ENCODE measurements around the gene PTPN5. TPM values are rescaled to one million over a fixed set of nuclear protein-coding genes. Genes with fewer than 3 reads are reported as not detected.

Gene PTPN5
- total RNA-seq, 2 experiments from 2014 or later = not detected

- Histone ChIP-seq H3K4me1 (ENCODE audit: insufficient read depth, low read length, poor library complexity, severe bottlenecking) (no peaks in the 10 kb centered on the region), H3K79me2 (ENCODE audit: insufficient read depth, low read depth, low read length) (no peaks in the 10 kb centered on the region), H3K27ac (ENCODE audit: low read depth, low read length, poor library complexity, severe bottlenecking) (no peak overlapping the region), H3K4me2 (ENCODE audit: low read length) (no peak overlapping the region), H3K9me3 (ENCODE audit: low read length) (no peaks in the 10 kb centered on the region), H4K20me1 (ENCODE audit: insufficient read depth, low read length) (no peaks in the 10 kb centered on the region), H3K9me2 (ENCODE audit: insufficient read depth, low read length) (no peaks in the 10 kb centered on the region), H3K4me3 (ENCODE audit: low read depth, low read length, poor library complexity, severe bottlenecking) (no peak overlapping the region), H3K36me3 (ENCODE audit: insufficient read depth, low read length) (no peaks in the 10 kb centered on the region), H2AFZ (ENCODE audit: low read length) (no peak overlapping the region)
- intact Hi-C loops (cut with micrococcal nuclease; ENCODE audit: unreplicated experiment) = no loop called here
- no peak for DNase-seq (ENCODE audit: low spot score)
- POLR2A ChIA-PET = interaction anchor here (0.6 to 2.6 kb wide), 6 partner anchors 11 to 244 kb away, joined by 3 to 10 read pairs (median 4); no protein-coding TSS in a partner anchor
- no TSS peak for BruUV-seq (replicated peaks)
- TF ChIP-seq EZH2phosphoT487 (IDR thresholded peaks at IDR 0.05; ENCODE audit: borderline replicate concordance, low read depth, low read length) = no peak
- TF ChIP-seq CTCF (conservative IDR thresholded peaks at IDR 0.05; ENCODE audit: low read length) = no peak
- CTCF ChIA-PET (ENCODE audit: unreplicated experiment) = no interaction called here
Measured at GRCh38 chr11:18794956-18795355, 3.4 kb upstream of the PTPN5 start.

- H3K36me3 ChIP-seq (ENCODE audit: insufficient read depth, low read length) = no peaks in the 10 kb centered on the region
- intact Hi-C loops (cut with micrococcal nuclease; ENCODE audit: unreplicated experiment) = no loop called here
- no peak for DNase-seq (ENCODE audit: low spot score)
- no peaks in the 10 kb centered on the region for H3K9me3 ChIP-seq (ENCODE audit: low read length)
- ChIA-PET POLR2A (no interaction called here), CTCF (ENCODE audit: unreplicated experiment) (no interaction called here)
- H3K27ac ChIP-seq (ENCODE audit: low read depth, low read length, poor library complexity, severe bottlenecking) = no peak overlapping the region
- H3K4me2 ChIP-seq (ENCODE audit: low read length) = no peak overlapping the region
- BruUV-seq (replicated peaks) = no TSS peak
- no peak overlapping the region for H2AFZ ChIP-seq (ENCODE audit: low read length)
- H3K79me2 ChIP-seq (ENCODE audit: insufficient read depth, low read depth, low read length) = no peaks in the 10 kb centered on the region
- no peaks in the 10 kb centered on the region for H3K4me1 ChIP-seq (ENCODE audit: insufficient read depth, low read length, poor library complexity, severe bottlenecking)
- H3K4me3 ChIP-seq (ENCODE audit: low read depth, low read length, poor library complexity, severe bottlenecking) = no peak overlapping the region
- TF ChIP-seq CTCF (conservative IDR thresholded peaks at IDR 0.05; ENCODE audit: low read length) (no peak), EZH2phosphoT487 (IDR thresholded peaks at IDR 0.05; ENCODE audit: borderline replicate concordance, low read depth, low read length) (no peak)
- H4K20me1 ChIP-seq (ENCODE audit: insufficient read depth, low read length) = no peaks in the 10 kb centered on the region
- H3K9me2 ChIP-seq (ENCODE audit: insufficient read depth, low read length) = no peaks in the 10 kb centered on the region
Measured at GRCh38 chr11:18792827-18793226, 1.2 kb upstream of the PTPN5 start.

DNA sequence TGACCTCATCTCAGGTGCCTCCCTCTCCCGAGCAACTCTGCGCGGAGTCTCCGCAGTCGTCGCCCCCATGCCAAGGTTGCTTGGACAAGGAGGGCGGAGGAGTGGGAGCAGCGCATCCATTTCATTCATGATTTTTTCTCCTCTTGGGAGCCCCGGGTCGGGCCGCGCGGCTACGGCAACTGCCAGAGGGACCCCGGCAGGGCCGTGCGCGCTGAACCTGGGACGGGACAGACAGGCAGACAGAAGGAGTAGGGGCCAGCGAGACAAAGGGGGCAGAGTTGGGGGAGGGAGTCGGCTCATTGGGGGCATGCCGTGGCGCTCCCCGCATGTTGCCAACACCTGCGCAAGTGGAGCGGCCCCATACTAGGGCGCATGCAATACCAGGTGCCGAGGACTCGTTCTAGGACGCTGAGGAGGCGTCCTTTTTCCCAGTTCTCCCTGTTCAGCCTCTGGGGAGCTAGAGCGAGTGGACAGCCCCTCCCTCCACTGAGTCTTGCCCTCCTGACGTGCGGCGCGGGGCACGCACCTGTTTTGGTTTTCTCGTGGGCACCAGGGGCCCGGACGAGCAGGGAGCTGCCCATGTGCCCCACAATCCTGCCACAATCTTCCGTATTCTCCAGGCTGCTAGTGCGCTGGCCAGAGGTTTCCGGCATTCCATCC lies 501 bp upstream of the PTPN5 start:
- intact Hi-C loops (cut with micrococcal nuclease; ENCODE audit: unreplicated experiment) = no loop called here
- Histone ChIP-seq H3K27ac (ENCODE audit: low read depth, low read length, poor library complexity, severe bottlenecking) (no peak overlapping the region), H2AFZ (ENCODE audit: low read length) (no peak overlapping the region), H3K4me1 (ENCODE audit: insufficient read depth, low read length, poor library complexity, severe bottlenecking) (no peaks in the 10 kb centered on the region), H3K79me2 (ENCODE audit: insufficient read depth, low read depth, low read length) (no peaks in the 10 kb centered on the region), H3K9me2 (ENCODE audit: insufficient read depth, low read length) (no peaks in the 10 kb centered on the region), H4K20me1 (ENCODE audit: insufficient read depth, low read length) (no peaks in the 10 kb centered on the region), H3K4me2 (ENCODE audit: low read length) (no peak overlapping the region), H3K36me3 (ENCODE audit: insufficient read depth, low read length) (no peaks in the 10 kb centered on the region), H3K9me3 (ENCODE audit: low read length) (no peaks in the 10 kb centered on the region), H3K4me3 (ENCODE audit: low read depth, low read length, poor library complexity, severe bottlenecking) (no peak overlapping the region)
- no TSS peak for BruUV-seq (replicated peaks)
- CTCF ChIA-PET (ENCODE audit: unreplicated experiment) = no interaction called here
- TF ChIP-seq CTCF (conservative IDR thresholded peaks at IDR 0.05; ENCODE audit: low read length) (no peak), EZH2phosphoT487 (IDR thresholded peaks at IDR 0.05; ENCODE audit: borderline replicate concordance, low read depth, low read length) (no peak)
- POLR2A ChIA-PET = no interaction called here
- DNase-seq (ENCODE audit: low spot score) = no peak
